GM20000 (cell line): ENCODE data around the gene DUSP22.

Experiments used
- DNase-seq: peaks from one replicate; pipeline ENCODE4 v3.0.0; 2012; ENCODE audit warnings: low spot score
- CTCF ChIP-seq: IDR thresholded peaks from 2 replicates; pipeline ENCODE4 v1.5.1; 2012; ENCODE audit warnings: mild to moderate bottlenecking, control low read depth; ENCODE audit errors: extremely low read depth, missing control alignments

Gene DUSP22

GRCh38 chr6:303948-304558, 11.8 kb downstream of the DUSP22 start:
- no peak for DNase-seq
- TF ChIP-seq CTCF: peak; percentile 37

- no peak for TF ChIP-seq CTCF
- no peak for DNase-seq
Observed at GRCh38 chr6:304833-305370, 12.6 kb downstream of the DUSP22 start.

- TF ChIP-seq CTCF: no peak
- peak; percentile 93 for DNase-seq
Observed at GRCh38 chr6:305371-306206, 13.3 kb downstream of the DUSP22 start.

GRCh38 chr6:306641-307061, 14.4 kb downstream of the DUSP22 start:
- no peak for TF ChIP-seq CTCF

GRCh38 chr6:307065-307814, 15.0 kb downstream of the DUSP22 start:
- DNase-seq: no peak
- no peak for TF ChIP-seq CTCF

More at GRCh38 chr6:306641-307061, 14.4 kb downstream of the DUSP22 start:
- DNase-seq: no peak

- no peak for TF ChIP-seq CTCF
- no peak for DNase-seq
Observed at GRCh38 chr6:307874-308273, 15.6 kb downstream of the DUSP22 start.
